CD4-positive, alpha-beta T cell treated with Interleukin-17A for 1 hour (primary cell): ENCODE results near the gene SLC25A38.

Experiments
- DNase-seq: peaks from one replicate; pipeline ENCODE4 v3.0.0-alpha.2; 2020

Gene SLC25A38

GRCh38 chr3:39378088-39378487 is 5.1 kb upstream of the SLC25A38 start:
- peak; percentile 78 for DNase-seq

- no peak for DNase-seq
Observed at GRCh38 chr3:39378957-39379777, 4.0 kb upstream of the SLC25A38 start.

DNA sequence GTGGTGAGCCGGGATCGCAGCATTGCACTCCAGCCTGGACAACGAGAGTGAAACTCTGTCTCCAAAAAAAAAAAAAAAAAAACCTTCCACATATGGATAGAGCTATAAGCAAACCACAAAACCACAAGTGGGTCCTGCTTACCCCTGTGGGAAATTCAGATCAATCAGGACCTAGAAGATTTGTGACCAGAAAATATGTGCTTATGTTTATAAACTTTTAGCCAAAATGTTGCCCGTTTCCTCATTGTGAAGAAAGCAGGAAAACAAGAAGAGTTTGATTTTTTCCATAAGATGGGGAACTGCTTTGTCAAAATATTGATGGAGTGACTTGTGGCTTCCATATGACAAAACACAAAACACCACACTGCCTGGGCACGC is 3.4 kb upstream of the SLC25A38 start:
- no peak for DNase-seq

DNA sequence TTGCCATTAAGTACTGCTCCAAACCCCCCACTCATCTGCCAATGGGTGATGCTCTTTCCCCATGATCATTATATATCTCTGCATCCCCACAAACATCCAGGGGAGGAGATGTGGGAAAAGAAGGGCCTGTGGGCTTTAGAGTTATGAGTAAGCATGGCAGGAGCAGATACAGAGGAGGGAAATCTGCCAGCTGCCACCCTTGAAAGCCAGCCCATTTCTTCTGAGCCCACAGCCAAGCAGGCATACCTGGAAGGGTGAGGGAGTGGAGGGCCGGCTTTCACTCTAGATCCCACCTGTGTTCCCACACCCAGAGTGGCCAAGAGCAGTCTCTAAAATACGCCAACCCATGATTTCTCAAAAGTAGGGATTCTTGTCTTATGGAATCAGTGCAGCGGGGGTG is 1.7 kb upstream of the SLC25A38 start:
- no peak for DNase-seq

DNA sequence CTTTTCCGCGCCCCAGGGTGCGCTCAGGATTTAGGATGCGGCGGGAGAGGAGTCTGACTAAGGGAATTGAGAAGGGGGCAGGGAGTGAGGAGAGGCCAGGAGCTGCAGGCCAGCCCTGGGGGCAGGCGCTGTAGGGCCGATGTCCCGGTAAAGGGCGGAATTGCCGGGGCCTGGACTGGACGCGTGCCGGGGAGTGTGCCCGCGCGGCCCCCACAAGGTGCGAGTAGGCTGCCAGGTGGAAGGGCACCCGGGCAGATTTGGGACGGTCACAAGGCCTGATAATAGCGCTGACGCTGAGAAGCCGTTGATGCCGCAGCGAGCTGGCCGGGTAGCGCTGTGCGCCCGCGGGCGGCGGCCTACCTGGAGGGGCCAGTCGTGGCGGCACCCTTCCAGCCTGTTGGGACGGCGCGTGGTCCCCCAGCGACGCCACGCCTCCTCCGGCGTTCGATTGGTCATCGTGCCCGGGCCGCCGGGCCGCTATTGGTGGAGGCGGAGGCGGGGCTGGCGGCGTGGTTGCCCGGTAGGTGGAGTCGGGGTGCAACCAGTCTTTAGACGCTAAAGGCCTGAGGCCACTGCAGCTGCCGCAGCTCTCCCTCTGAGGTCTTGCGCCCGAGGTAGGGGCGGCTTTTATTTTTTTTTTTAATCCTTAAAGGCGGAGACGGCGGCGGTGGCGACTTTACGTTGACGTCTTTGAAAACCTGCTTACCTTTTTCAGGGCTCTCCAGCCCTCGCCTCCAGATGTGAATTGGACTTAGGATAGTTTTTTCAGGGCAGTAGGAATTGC is 903 bp downstream of the SLC25A38 start:
- peak; percentile 94 for DNase-seq

- no peak for DNase-seq
Observed at GRCh38 chr3:39384665-39385000, 1.5 kb downstream of the SLC25A38 start.

GRCh38 chr3:39385456-39386090 is 2.4 kb downstream of the SLC25A38 start:
- no peak for DNase-seq

- no peak for DNase-seq
Observed at GRCh38 chr3:39386318-39386717, 3.1 kb downstream of the SLC25A38 start.

GRCh38 chr3:39387411-39387975 is 4.3 kb downstream of the SLC25A38 start:
- DNase-seq: no peak

DNA sequence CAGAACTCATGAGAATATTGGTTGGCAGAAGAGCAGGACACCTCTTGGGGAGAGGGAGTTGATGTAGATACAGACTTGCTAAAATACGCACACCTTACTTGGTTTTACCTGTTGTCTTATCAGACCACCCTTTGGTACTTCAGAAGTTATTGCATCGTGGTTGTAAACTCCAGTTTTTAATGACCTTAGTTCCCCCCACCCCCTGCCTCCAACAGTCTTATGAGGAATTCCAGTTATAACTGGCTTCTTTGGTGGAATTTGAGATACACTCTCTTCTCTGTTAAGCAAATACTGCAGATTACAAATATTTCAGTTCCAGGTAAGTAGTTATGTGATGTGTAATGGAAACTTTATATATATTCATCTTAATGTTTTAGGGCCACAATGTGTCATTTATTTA is 5.0 kb downstream of the SLC25A38 start:
- DNase-seq: no peak

DNA sequence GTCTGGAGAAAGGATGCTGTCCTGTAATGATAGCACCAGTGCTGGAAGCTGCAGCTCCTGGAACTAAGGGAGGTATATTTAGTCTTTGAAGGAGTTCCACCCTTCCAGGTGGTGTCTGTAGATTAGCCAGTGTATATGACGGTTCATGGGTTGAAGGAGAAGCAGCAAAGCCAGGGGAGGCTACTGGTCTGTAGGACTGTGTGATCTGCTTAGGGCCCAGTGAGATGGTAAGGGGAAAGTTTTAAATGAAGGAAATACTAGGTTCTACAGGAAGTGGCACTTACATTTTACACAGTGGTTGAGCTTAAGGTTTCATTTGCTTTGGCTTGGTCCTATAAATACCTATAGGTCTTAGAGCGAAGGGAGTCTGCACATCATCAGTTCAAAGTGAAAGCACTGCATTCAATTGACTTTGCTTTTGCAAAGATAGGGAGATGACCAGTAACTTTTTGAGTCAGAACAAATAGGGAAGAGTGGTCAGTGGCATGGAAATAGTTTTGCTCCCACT is 5.6 kb downstream of the SLC25A38 start:
- peak; percentile 31 for DNase-seq

DNA sequence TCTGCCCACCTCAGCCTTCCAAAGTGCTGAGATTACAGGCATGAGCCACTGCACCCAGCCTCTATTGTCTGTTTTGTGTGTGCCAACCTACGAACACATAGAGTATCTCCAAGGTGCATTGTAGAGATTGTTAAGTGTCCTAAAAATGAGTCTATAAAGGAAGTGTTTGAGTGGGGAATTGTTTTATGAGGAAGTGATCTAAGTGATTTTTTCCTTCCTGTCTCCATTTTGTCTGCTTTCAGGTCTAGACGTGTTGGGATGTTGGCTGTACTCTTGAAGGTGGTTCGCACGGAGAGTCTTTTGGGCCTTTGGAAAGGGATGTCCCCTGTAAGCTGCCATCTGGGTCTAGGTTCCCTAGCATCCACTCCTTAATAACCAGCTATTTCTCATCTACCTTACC is 7.0 kb downstream of the SLC25A38 start:
- DNase-seq: no peak

GRCh38 chr3:39396690-39397089 is 13.5 kb downstream of the SLC25A38 start:
- no peak for DNase-seq

DNA sequence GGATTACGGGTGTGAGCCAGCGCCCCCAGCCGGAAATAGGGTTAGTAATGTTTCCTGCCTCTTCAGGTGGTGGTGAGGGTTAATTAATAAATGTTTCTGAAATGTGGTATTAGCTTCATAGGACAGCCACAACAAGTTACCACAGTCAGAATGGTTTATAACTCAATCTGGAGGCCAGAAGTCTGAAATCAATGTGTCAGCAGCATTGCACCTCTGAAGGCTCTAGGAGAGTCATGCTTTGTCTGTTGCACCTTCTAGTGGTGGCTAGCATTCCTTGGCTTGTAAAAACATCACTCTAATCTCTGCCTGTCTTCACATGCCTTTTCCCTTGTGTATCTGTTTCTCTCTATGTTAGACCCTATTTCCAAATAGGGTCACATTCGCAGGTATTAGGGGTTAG is 15.5 kb downstream of the SLC25A38 start:
- DNase-seq: no peak

- DNase-seq: no peak
Observed at GRCh38 chr3:39401983-39402382, 18.8 kb downstream of the SLC25A38 start.

GRCh38 chr3:39404943-39405686 is 21.9 kb downstream of the SLC25A38 start:
- no peak for DNase-seq

DNA sequence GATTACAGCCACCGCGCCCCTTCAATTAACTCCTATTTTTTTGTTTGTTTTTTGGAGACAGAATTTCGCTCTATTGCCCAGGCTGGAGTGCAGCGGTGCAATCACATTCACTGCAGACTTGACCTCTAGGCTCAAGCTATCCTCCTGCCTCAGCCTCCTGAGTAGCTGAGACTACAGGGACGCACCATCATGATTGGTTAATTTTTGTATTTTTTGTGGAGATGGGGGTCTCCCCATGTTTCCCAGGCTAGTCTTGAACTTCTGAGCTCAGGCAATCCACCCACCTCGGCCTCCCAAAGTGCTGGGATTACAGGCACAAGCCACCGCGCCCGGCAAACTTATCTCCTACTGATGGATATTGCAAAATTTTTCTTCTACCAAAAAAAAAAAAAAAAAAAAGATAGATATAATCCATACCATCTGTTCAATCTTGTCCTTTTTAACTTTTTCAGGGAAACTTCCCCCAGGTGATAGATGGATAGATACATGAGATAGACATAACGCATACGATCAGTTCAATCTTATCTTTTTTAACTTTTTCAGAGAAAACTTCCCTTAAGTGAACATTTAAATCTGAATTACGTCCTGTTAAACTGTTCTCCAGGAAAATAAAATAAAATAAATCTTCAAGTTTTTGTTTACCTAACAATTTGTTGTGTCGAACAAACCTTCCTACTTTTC is 22.7 kb downstream of the SLC25A38 start:
- no peak for DNase-seq

DNA sequence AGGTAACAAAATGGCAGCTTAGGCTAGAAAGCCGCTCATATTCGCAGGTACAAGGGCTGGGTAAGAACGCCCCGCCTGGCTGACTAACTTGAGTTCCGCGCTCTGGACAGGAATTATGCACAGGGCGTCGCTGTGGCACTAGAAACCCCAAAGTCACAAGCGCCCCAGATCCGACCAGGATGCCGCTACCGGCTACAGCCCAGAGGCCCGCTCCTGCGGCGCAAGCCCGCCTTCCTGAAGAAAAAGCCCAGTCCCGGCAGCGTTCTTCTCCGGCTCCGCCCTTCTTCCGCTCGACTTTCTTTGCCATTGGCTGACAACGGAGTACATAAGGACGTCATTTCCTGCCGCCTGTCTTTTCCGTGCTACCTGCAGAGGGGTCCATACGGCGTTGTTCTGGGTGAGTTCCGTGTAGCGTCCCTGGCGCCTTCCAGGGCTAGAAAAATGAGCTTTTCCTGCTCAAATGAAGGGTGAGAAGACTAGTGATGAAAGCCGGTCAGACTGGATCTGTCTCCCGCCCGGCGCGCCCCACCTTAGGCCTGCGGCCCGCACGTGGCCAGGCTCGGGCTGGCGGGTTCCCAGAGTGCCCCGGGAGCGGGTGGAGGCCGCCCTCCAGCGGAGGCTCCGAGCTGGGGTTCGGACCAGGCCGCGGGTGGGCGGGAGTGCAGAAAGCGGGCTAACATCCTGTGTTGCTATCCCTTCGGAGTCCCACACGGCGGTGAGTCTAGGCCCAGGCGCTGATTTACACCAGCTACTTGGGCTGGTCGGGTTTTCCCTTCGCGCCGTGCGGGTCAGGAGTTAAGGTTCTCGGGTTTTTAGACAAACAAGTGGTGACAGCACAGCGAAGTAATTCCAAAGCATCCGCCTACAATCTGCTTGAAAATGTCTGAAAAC is 23.4 kb downstream of the SLC25A38 start, which contains the start of gene RPSA:
Gene RPSA (plus strand): TSS at position 353 of the 891 bp plus-strand sequence. CDS start 934 bp downstream, outside the sequence.
- peak; percentile 98 for DNase-seq

DNA sequence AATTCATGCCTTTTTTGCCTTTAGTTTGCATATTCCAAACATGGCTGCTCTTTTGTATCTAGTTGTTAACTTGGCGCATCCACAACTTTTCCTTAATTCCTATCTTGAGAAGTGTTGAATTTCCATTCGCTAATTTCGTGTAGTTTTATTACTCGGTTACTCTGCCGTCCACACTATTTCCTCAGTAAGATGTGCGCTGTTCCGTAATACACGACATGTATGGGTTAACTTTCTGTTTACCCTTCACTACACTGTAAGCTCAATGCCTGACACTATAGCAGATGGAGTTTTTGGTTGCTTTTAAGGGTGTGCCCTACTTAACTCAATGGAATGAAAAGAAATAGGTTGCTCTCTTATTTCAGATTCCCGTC is 24.1 kb downstream of the SLC25A38 start:
- no peak for DNase-seq

DNA sequence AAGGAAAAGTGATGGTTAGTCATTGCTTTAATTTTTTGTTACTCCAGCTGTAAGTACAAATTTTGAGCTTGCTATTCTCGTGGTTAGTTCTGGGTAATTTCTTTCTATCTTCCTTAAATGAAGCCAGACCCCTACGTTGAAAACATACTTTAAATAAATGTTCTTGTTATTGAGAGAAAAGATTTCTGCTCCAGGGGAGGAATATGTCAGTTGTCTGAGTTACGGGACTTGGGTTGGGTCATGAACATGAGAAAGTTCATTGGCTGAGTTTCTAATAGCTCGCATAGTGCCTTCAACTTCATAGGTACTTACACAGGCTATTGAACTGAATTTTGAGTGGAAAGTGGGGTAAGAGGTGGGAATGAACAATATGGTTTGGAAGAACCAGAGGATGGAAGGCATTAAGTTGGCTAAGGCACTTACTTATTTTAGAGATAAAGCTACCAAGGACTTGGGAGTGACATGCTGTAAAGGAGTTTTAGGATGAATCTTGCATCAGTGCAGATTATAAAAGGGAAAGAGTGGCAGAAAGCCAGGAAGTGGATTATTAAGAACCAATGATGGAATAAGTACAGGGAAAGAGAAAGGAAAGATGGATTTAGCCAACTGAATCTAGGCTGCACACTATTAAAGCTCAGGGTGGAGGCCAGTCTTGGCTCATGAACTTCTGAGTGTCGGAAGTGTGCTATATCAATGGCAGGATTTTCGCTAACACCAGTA is 24.8 kb downstream of the SLC25A38 start:
- DNase-seq: no peak
